GM12878 (cell line): ENCODE data around the gene DNASE1L1. TPM values are rescaled to one million over a fixed set of nuclear protein-coding genes. Genes with fewer than 3 reads are reported as not detected.
A peak's percentile ranks its signal among the peaks of the same experiment; 100 is the strongest.

Source experiments
- ATAC-seq: fragments of 200-7000 bp; cut with Tn5 transposase; 3 replicates; pipeline ENCODE4 v1.9.1; 2020; ENCODE audit warnings: mild to moderate bottlenecking, moderate library complexity
- BruUV-seq: library from RNA; stranded (reverse); fragments of 400-500 nt; replicated peaks from 2 replicates; lab custom pipeline; 2021; lab: Mats Ljungman, UMichigan
- CTCF ChIA-PET: fragments of 300-600 bp; sonication (Branson Sonifier 250); formaldehyde crosslinking; extraction: SDS; loops from one replicate; lab custom pipeline; 2021; ENCODE audit warnings: inconsistent platforms; lab: Yijun Ruan, JAX
- POLR2A ChIA-PET: fragments of 350-600 bp; formaldehyde crosslinking; extraction: SDS; loops from one replicate; lab custom pipeline; 2021; ENCODE audit warnings: inconsistent platforms; lab: Charles Lee
- RAD21 ChIA-PET: fragments of 300-600 bp; sonication (Branson Sonifier 250); formaldehyde crosslinking; loops from one replicate; lab custom pipeline; 2023; ENCODE audit warnings: antibody characterized with exemption; ENCODE audit not compliant: unreplicated experiment; lab: Charles Lee
- SMC1A ChIA-PET: fragments of 300-600 bp; sonication (Branson Sonifier 250); formaldehyde crosslinking; loops from one replicate; lab custom pipeline; 2023; ENCODE audit not compliant: unreplicated experiment, uncharacterized antibody; lab: Charles Lee
- DNase-seq: peaks from one replicate; pipeline ENCODE4 v3.0.0-alpha.2; 2011; ENCODE audit warnings: low read depth, low spot score
- FAIRE-seq: peaks from 3 replicates; lab custom pipeline; 2011; peaks lifted over from hg19 to GRCh38; lab: Jason Lieb, UNC
- H2AFZ ChIP-seq: 2 replicates; pipeline ENCODE4 v1.6.0; 2011; ENCODE audit warnings: low read depth, low read length, control low read depth; ENCODE audit not compliant: control insufficient read depth
- H3K27ac ChIP-seq: 2 replicates; pipeline ENCODE4 v1.5.1; 2011; ENCODE audit warnings: control low read depth; ENCODE audit not compliant: control insufficient read depth, insufficient read depth
- H3K27me3 ChIP-seq, 2 experiments: replicated peaks in 1 of 2; 2 replicates each; pipeline versions ENCODE4 v1.6.0 to v1.6.1; 2011; ENCODE audit warnings: low read length in 1 of 2; ENCODE audit not compliant: control insufficient read depth in 2 of 2, insufficient read depth in 2 of 2
- H3K36me3 ChIP-seq, 2 experiments: 2 replicates each; pipeline ENCODE4 v1.5.1; 2011; ENCODE audit warnings: low read length in 1 of 2; ENCODE audit not compliant: control insufficient read depth in 2 of 2, insufficient read depth in 2 of 2
- H3K4me1 ChIP-seq: 2 replicates; pipeline ENCODE4 v1.6.1; 2011; ENCODE audit warnings: mild to moderate bottlenecking, low read length, moderate library complexity, mixed read lengths; ENCODE audit not compliant: control insufficient read depth, insufficient read depth
- H3K4me2 ChIP-seq: 2 replicates; pipeline ENCODE4 v1.6.0; 2011; ENCODE audit warnings: control low read depth; ENCODE audit not compliant: control insufficient read depth, insufficient read depth
- H3K4me3 ChIP-seq: fragments of 200-600 bp; sonication (generic); 2 replicates; pipeline ENCODE4 v1.5.1; 2016
- H3K79me2 ChIP-seq: 2 replicates; pipeline ENCODE4 v1.6.0; 2011; ENCODE audit warnings: low read length; ENCODE audit not compliant: control insufficient read depth, insufficient read depth
- H3K9ac ChIP-seq: 2 replicates; pipeline ENCODE4 v1.8.0; 2011; ENCODE audit warnings: low read length, control low read depth, mixed read lengths; ENCODE audit not compliant: control insufficient read depth, insufficient read depth
- H3K9me3 ChIP-seq: replicated peaks from 3 replicates; pipeline ENCODE4 v1.5.1; 2011; ENCODE audit warnings: mild to moderate bottlenecking, low read length; ENCODE audit not compliant: control insufficient read depth, insufficient read depth
- H4K20me1 ChIP-seq: 2 replicates; pipeline ENCODE4 v1.6.0; 2011; ENCODE audit not compliant: control insufficient read depth, insufficient read depth
- CEBPB ChIP-seq, 2 experiments: fragments of 150-350 bp in 1 of 2; IDR thresholded peaks; 2 replicates each; pipeline ENCODE4 v1.6.1; 2012 to 2014; ENCODE audit warnings: low read depth in 2 of 2, low read length in 2 of 2, borderline replicate concordance in 1 of 2, inconsistent platforms in 1 of 2
- MXI1 ChIP-seq: fragments of 150-350 bp; IDR thresholded peaks from 2 replicates; pipeline ENCODE4 v1.6.1; 2011; ENCODE audit warnings: low read depth, mild to moderate bottlenecking, inconsistent platforms, low read length, improper control_type of control experiment
- RAD51 ChIP-seq: fragments of 450-650 bp; IDR thresholded peaks from 2 replicates; pipeline ENCODE4 v1.6.1; 2016; ENCODE audit warnings: moderate library complexity, mild to moderate bottlenecking, inconsistent platforms
- ZNF24 ChIP-seq: fragments of 450-650 bp; IDR thresholded peaks from 2 replicates; pipeline ENCODE4 v1.6.1; 2017; ENCODE audit warnings: antibody characterized with exemption, mild to moderate bottlenecking
- WGBS: methylation state at CpG from one replicate; pipeline ENCODE4 v1.1.6; 2016; ENCODE audit warnings: low lambda C conversion rate; ENCODE audit not compliant: insufficient replicate concordance, insufficient coverage; ENCODE audit errors: missing lambda C conversion rate; 5-methylcytosine and 5-hydroxymethylcytosine counted together
- in situ Hi-C: fragments of 300-500 bp; cut with MboI; formaldehyde crosslinking; loops from 9 replicates; pipeline ENCODE4 v1.14.3; 2018; ENCODE audit warnings: mixed read lengths
- intact Hi-C: fragments of 100-400 bp; cut with micrococcal nuclease; formaldehyde crosslinking; loops from one replicate; pipeline ENCODE4 v1.14.2; 2022; ENCODE audit not compliant: unreplicated experiment
- polyA plus RNA-seq, 11 experiments: library from polyadenylated mRNA; depleted of rRNA in 4 of 11; unstranded in 6 of 11; stranded (reverse) in 5 of 11; fragments of >200 nt; fragmentation: Nextera tagmentation in 4 of 11; fragmentation: Illumina TruSeq in 1 of 11; extraction: Ambion mirVana in 4 of 11; extraction: Trizol in 1 of 11; gene quantifications; 1 replicate in 1 of 11; 2 replicates in 10 of 11; pipeline versions ENCODE4 v1.2.1 to v1.2.3, GENCODE V29; 2011 to 2016; ENCODE audit warnings: inconsistent platforms in 2 of 11, missing spikeins in 2 of 11, low read depth in 1 of 11
- total RNA-seq, 4 experiments: library from RNA; depleted of rRNA in 3 of 4; stranded (reverse); fragments of >200 nt in 3 of 4; fragmentation: Illumina TruSeq in 1 of 4; extraction: Trizol in 1 of 4; gene quantifications; 2 replicates each; pipeline versions ENCODE4 v1.2.1 to v1.2.3, GENCODE V29; 2013 to 2021
- TF ChIP-seq, protein P1 (sequence below), 3 experiments: IDR thresholded peaks in 2 of 3; conservative IDR thresholded peaks in 1 of 3; 2 replicates each; pipeline ENCODE4 v1.5.1; 2011; ENCODE audit warnings: low read depth in 3 of 3, low read length in 3 of 3, mild to moderate bottlenecking in 3 of 3, control low read depth in 2 of 3, moderate library complexity in 2 of 3, inconsistent platforms in 1 of 3, mixed read lengths in 1 of 3; ENCODE audit not compliant: control insufficient read depth in 2 of 3, insufficient read depth in 1 of 3; ENCODE audit errors: extremely low read depth in 1 of 3
- TF ChIP-seq, protein P2 (sequence below): fragments of 450-650 bp; formaldehyde crosslinking; IDR thresholded peaks from 2 replicates; pipeline ENCODE4 v1.4.0; 2020; ENCODE audit warnings: mild to moderate bottlenecking, moderate library complexity

Gene DNASE1L1
- total and polyA plus RNA-seq, 10 of the 15 experiments (the other 5 are each of a cell fraction or from before 2014, with no cell fraction given), result 0.60 to 22.7 (median 6.8) TPM

DNA sequence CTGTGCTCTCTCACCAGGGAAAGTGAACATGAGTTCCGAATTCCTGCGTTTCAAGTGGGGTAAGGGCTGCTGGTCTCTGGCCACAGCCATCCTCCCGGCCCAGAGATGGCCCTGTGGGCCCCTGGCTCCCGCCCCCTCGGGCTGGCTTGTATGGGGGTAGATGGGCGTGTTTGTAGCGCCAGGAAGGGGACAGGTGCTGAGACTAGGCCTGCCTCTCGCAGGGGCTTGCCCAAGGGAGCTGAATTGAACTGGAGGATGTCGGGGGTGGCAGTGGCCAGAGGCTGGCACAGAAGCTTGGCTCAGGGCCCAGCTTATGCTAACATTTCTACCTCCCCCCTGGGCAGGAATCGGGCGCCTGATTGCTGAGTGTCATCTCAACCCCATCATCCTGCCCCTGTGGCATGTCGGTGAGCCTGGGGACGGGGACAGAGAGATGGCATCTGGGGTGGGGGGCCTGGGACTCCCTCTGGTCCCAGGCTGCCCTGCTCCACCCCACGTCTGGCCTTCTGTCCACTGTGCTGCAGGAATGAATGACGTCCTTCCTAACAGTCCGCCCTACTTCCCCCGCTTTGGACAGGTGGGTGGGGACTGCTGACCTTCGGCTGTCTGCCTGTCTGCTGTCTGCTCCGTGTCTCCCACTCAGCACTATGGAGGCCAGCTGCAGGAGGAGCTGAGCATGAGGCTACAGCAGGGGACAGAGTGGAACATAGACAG, 10.8 kb upstream of the DNASE1L1 start:
- Histone ChIP-seq H3K9ac (no peak overlapping the region; the same call in 1 of the 2 replicates), H3K9me3 (no peaks in the 10 kb centered on the region; the same call in 2 of the 3 replicates), H3K79me2 (no peaks in the 10 kb centered on the region), H3K4me1 (no peaks in the 10 kb centered on the region), H3K4me3 (no peak overlapping the region), H4K20me1 (no peaks in the 10 kb centered on the region), H3K36me3 (no peaks in the 10 kb centered on the region), H2AFZ (no peak overlapping the region), H3K4me2 (no peak overlapping the region), H3K27ac (peak overlapping the region; percentile 37), H3K27me3 (no peaks in the 10 kb centered on the region)
- intact Hi-C loops, result loop anchor here (10.0 kb wide), 1 partner anchor 45 kb away; the partner anchor contains the start of genes EMD and FLNA
- no TSS peak for BruUV-seq
- ATAC-seq (peak; percentile 25), DNase-seq (no peak), FAIRE-seq (no peak)
- RAD21 ChIA-PET, result no interaction called here
- WGBS, result 56% methylated on average over 19 of the region's 19 CpGs
- CTCF ChIA-PET, result interaction anchor here (1.0 to 1.3 kb wide), 3 partner anchors 7 to 47 kb away, joined by 3 to 4 read pairs (median 3); partner anchors contain the start of gene ATP6AP1
- in situ Hi-C loops, result no loop called here
- POLR2A ChIA-PET, result interaction anchor here (1.2 kb wide), 1 partner anchor 10 kb away, joined by 3 read pairs; no protein-coding TSS in a partner anchor
- TF ChIP-seq, protein P1, sequence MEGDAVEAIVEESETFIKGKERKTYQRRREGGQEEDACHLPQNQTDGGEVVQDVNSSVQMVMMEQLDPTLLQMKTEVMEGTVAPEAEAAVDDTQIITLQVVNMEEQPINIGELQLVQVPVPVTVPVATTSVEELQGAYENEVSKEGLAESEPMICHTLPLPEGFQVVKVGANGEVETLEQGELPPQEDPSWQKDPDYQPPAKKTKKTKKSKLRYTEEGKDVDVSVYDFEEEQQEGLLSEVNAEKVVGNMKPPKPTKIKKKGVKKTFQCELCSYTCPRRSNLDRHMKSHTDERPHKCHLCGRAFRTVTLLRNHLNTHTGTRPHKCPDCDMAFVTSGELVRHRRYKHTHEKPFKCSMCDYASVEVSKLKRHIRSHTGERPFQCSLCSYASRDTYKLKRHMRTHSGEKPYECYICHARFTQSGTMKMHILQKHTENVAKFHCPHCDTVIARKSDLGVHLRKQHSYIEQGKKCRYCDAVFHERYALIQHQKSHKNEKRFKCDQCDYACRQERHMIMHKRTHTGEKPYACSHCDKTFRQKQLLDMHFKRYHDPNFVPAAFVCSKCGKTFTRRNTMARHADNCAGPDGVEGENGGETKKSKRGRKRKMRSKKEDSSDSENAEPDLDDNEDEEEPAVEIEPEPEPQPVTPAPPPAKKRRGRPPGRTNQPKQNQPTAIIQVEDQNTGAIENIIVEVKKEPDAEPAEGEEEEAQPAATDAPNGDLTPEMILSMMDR (IDR thresholded peaks at IDR 0.05 in 2 of 3, conservative IDR thresholded peaks at IDR 0.05 in 1 of 3; ENCODE audit: control insufficient read depth in 2 of 3, extremely low read depth in 1 of 3, insufficient read depth in 1 of 3, low read depth in 3 of 3, low read length in 3 of 3), result no peak
- TF ChIP-seq, protein P2, sequence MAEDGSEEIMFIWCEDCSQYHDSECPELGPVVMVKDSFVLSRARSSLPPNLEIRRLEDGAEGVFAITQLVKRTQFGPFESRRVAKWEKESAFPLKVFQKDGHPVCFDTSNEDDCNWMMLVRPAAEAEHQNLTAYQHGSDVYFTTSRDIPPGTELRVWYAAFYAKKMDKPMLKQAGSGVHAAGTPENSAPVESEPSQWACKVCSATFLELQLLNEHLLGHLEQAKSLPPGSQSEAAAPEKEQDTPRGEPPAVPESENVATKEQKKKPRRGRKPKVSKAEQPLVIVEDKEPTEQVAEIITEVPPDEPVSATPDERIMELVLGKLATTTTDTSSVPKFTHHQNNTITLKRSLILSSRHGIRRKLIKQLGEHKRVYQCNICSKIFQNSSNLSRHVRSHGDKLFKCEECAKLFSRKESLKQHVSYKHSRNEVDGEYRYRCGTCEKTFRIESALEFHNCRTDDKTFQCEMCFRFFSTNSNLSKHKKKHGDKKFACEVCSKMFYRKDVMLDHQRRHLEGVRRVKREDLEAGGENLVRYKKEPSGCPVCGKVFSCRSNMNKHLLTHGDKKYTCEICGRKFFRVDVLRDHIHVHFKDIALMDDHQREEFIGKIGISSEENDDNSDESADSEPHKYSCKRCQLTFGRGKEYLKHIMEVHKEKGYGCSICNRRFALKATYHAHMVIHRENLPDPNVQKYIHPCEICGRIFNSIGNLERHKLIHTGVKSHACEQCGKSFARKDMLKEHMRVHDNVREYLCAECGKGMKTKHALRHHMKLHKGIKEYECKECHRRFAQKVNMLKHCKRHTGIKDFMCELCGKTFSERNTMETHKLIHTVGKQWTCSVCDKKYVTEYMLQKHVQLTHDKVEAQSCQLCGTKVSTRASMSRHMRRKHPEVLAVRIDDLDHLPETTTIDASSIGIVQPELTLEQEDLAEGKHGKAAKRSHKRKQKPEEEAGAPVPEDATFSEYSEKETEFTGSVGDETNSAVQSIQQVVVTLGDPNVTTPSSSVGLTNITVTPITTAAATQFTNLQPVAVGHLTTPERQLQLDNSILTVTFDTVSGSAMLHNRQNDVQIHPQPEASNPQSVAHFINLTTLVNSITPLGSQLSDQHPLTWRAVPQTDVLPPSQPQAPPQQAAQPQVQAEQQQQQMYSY (CRISPR knock-in tag), result no peak
- no peak for TF ChIP-seq RAD51
- TF ChIP-seq ZNF24, result no peak
- TF ChIP-seq CEBPB (IDR thresholded peaks at IDR 0.05; ENCODE audit: borderline replicate concordance in 1 of 2, low read depth in 2 of 2, low read length in 2 of 2), result no peak
- TF ChIP-seq MXI1, result no peak
- SMC1A ChIA-PET, result no interaction called here
